ENCODE data around the gene ITFG2.
A peak's percentile ranks its signal among the peaks of the same experiment; 100 is the strongest.

ITFG2 gene

DNA sequence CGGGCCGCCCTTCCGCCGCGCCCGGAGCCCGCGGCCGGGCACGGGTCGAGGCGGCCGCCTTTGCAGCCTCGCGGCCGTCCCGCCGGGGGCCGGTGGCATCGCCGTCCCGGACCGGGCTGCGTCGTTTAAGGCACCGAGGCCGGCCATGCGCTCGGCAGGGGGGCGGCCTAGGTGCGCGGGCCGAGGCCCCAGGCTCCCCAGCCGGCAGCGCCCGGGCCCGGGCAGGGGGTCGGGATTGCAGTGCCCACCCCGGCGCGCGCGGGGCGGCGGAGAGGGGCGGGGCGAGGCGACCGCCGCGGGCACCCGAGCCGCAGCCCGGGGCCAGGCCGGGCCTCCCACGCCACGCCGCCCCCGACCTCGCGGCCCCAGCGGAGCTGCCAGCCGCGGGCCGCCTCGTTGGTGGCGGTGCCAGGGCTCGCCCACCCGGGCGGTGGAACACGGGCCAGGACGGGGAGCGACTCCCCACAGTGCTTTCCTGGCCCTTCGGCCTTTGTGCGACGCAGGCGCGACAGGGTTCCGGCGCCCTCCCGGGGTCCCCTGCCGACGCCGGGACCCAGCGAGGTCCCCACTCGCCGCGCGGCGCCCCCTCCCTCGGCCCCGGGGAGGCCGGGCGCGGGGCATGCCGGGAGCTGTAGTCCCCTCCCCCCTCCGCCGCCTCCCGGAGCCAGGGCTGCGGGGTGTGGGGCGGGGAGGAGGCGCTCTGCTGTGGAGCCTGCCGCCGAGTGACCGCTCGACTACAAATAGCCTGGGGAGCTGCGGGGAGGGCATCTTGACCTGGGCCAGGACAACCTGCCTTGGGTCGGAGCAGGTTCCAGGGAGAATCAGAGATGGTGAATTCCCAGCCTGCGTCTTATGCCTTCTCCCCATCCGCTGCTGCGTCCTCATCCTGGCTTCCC, 16.9 kb upstream of the ITFG2 start:
- DNase-seq = peak; percentile 80

DNA sequence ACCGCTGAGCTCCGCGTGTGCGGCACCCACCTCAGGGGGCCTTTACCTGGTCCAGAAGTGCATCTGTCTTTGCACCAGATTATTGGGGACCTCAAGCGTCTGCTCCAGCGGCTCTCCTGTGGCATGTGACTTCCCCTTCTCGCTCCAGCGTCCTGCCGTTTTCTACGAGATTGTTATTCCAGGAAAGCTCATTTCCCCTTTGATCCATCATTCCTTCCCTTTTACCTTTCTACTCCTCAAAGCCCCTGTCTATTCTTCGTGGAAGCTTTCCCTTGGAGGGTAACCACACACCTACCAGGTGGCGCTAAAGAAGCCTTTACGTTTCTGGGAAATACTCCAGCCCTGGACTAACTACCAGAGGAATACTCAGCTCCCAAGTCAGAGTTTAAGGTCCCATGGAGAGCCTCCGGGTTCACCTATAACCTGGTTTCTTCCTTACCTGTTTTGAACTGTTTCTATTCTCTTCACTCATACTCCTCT, 16.2 kb upstream of the ITFG2 start:
- DNase-seq = no peak

DNA sequence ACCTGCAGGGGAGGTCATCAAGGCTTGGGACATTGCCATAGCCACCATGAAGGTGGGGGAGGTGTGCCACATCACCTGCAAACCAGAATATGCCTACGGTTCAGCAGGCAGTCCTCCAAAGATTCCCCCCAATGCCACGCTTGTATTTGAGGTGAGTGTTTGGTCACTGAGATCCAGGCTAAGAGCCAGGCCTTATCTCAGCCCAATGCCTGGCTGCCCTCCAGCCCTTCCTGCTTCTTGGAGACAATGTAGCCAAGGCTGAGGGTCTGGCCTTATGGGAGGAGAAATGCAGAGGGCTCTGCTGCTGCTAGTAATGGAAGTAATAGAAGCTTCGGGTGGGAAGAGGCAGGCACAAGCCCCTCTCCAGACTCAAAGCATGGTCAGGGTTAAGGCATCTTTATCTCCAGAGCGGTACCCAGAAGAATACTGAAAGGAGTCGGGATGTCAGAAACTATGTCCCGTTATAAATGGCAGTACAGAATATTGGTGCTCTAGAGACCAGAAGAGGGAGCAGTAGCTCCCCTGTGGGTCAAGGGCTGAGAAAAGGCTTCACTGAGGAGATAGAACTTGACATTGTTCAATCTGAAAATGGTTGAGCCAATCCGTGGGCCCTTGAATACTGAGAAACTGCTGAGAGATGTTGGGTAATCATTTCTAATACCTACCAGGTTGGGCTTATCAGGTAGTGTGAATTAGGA, 14.6 kb upstream of the ITFG2 start:
- no peak for DNase-seq

DNA sequence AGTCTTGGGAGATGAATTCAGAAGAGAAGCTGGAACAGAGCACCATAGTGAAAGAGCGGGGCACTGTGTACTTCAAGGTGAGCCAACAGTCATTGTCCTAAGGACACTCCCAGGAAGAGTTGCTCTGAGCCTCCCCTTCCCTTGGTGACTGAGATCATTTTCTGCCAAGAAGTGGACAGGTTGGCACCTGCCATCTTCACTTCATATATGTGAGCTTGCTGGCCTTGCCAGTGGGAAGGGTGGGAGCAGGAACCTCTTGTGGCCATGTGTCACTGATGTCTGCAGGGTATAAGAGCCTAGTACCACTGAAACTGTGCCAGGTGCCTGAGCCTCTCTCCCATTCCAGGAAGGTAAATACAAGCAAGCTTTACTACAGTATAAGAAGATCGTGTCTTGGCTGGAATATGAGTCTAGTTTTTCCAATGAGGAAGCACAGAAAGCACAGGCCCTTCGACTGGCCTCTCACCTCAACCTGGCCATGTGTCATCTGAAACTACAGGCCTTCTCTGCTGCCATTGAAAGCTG, 12.4 kb upstream of the ITFG2 start:
- no peak for DNase-seq

GRCh38 chr12:2801044-2801783, 11.3 kb upstream of the ITFG2 start:
- DNase-seq = no peak

DNA sequence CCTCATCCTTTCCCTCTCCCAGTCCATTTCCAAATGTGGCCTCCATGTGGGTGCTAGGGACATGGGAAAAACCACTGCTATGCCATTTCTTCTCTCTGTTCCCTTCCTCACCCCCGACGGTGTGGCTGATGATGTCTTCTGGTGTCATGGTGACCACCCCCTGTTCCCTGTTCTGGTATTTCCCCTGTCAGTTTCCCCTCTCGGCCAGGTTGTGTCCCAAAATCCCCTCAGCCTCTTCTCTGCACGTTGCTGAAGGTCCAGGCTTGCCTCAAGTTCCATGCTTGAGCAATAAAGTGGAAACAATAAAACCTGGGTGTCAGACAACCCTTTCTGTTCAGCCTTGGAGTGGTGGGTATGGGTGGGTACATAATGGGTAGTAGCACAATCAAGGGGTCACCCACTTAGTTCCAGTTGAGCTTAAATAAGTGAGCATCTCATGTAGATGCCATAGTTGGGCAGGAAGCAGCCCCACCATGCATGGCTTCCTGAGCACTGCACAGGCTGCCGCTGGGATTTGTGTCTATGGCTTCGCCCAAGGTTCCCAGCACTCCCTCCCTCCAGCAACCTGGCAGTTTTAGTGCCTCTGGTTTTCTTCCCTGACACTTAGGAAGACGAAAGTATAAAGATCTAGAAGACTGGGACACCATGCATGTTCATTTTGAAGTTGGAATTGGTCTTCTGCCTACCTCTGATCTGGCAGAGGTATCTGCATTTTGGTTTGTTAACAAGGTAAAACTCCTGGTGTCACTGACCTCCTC, 8.7 kb upstream of the ITFG2 start:
- no peak for DNase-seq

GRCh38 chr12:2804393-2805142, 7.9 kb upstream of the ITFG2 start:
- DNase-seq = no peak

DNA sequence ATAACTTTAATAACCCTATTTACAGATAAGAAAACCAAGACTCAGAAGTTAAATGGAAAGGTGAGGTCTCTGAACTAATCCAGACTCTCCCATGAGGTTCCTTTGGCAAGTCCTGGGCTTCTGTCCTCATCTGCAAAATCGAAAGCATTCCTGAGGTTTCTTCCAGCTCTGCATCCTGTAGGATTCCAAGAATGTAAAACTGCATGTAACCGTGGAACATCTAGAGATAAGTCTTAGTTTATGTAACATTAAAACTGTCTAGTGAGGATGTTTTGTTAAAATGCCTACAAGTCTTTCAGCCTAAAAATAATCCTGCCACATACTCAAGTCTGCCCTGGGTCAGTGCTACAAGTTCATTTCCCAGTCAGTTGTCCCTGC, 7.3 kb upstream of the ITFG2 start:
- DNase-seq = no peak

DNA sequence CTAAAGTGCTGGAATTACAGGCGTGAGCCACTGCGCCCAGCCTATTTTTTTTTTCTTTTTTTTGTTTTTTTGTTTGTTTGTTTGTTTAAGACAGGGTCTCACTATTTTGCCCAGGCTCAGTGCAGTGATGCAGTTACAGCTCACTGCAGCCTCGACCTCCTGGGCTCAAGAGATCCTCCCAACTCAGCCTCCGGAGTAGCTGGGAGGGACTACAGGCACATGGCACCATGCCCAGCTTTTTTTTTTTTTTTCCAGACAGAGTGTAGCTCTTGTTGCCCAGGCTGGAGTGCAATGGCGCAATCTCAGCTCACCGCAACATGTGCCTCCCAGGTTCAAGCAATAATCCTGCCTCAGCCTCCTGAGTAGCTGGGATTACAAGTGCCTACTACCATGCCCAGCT, 5.8 kb upstream of the ITFG2 start:
- no peak for DNase-seq

- DNase-seq = no peak
These were observed 667 bp upstream of the ITFG2 start for GRCh38 chr12:2811801-2812200.

- peak; percentile 72 for DNase-seq
These were observed 1.0 kb downstream of the ITFG2 start for GRCh38 chr12:2813214-2814185.

- no peak for DNase-seq
These were observed 7.3 kb downstream of the ITFG2 start for GRCh38 chr12:2819810-2820209.

DNA sequence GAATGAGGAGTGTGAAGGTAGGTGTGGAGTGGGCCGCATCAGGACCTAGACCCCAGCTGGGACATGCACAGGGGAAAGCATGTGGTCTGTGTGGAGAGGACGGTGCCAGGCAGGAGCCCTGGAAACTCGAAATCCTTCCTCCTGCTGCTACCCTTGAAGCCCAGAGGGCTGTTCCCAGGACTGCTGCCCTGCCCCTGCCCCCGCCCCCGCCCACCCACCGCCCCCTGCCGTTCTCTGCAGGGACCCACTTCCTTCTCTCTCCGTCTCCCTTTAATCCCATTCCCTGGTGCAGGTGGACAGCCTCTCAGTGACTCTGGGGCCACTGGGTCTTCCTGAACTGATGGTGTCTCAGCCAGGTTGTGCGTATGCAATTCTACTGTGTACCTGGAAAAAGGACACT, 8.0 kb downstream of the ITFG2 start:
- DNase-seq = no peak

GRCh38 chr12:2823483-2823882, 11.0 kb downstream of the ITFG2 start:
- no peak for DNase-seq

DNA sequence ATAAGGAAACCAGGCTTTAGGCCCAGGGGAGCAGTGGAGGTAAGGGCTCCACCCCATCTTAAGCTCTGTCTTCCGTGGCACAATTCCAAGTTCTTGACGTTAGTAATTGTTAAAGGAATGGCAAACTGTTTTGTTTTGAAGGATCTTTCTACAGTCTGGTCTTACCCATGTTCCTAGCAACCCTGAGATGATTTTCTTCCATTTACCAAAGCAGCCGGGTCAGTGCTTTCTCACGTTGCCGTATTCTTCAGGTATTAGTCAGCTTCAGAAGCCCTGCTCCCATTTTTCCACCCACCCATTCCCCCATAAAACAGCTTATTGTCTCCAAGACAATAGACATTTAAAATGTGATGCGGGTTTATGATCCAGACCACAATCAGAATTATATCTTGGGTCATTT, 12.1 kb downstream of the ITFG2 start:
- DNase-seq = no peak

GRCh38 chr12:2825132-2825531, 12.7 kb downstream of the ITFG2 start:
- no peak for DNase-seq

DNA sequence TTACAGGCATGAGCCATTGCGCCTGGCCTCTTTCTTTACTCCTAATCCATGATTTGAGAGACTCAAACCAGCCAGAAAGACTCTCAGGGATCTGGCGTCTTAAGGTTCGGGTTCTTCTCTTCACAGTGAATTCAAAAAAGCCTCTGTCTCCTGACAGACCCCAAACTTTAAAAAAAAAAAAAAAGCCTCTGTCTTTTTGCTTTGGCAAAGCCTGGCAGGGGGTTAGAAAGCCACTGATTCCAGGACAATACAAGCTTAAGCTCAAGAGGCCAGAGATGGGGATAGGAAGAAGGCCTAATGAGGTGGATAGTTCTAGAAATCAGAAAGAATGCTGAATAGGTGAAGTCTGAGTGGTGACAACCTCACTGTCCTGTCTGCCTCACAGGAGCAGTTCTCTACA, 13.6 kb downstream of the ITFG2 start:
- no peak for DNase-seq

GRCh38 chr12:2826721-2827515, 14.4 kb downstream of the ITFG2 start:
- no peak for DNase-seq

DNA sequence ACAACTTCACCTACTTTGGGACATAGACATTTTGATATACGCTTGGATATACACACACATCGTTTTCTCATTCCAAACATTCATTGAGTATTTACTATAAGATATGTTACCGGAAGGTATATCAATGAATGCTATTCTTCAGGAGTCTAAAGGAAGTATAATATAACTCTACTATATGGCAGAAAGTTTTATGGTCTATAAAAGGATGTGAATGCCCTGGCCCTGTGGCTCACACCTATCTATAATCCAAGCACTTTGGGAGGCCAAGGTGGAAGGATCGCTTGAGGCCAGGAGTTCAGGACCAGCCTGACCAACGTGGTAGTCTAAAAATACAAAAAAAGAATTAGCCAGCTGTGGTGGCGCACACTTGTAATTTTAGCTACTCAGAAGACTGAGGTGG, 16.8 kb downstream of the ITFG2 start:
- DNase-seq = no peak
